H1 (cell line): Measurements from ENCODE around the gene TMEM38A.

Experiments used
- BCL11A ChIP-seq, 2 experiments: IDR thresholded peaks; one replicate each; pipeline ENCODE4 v1.6.1; 2011; ENCODE audit warnings: low read depth in 2 of 2, low read length in 2 of 2, mild to moderate bottlenecking in 2 of 2
- BRCA1 ChIP-seq: IDR thresholded peaks from 2 replicates; pipeline ENCODE4 v1.6.1; 2012; ENCODE audit warnings: low read depth, low read length, improper control_type of control experiment
- EP300 ChIP-seq, 2 experiments: IDR thresholded peaks; 1 replicate in 1 of 2; 2 replicates in 1 of 2; pipeline ENCODE4 v1.6.1; 2011 to 2012; ENCODE audit warnings: low read depth in 2 of 2, low read length in 2 of 2, mild to moderate bottlenecking in 2 of 2, borderline replicate concordance in 1 of 2, inconsistent platforms in 1 of 2, moderate library complexity in 1 of 2
- EZH2 ChIP-seq: fragments of 200-600 bp; sonication (generic); IDR thresholded peaks from 2 replicates; pipeline ENCODE4 v1.7.1; 2012; ENCODE audit warnings: low read depth, mild to moderate bottlenecking, moderate library complexity, low read length, inconsistent platforms; ENCODE audit not compliant: severe bottlenecking
- FOSL1 ChIP-seq: IDR thresholded peaks from 2 replicates; pipeline ENCODE4 v1.6.1; 2011; ENCODE audit warnings: mild to moderate bottlenecking, low read depth, low read length, moderate library complexity; ENCODE audit not compliant: insufficient read depth
- HDAC2 ChIP-seq, 2 experiments: fragments of 300-600 bp in 1 of 2; sonication (generic) in 1 of 2; IDR thresholded peaks; 2 replicates each; pipeline ENCODE4 v1.6.1; 2011 to 2012; ENCODE audit warnings: low read depth in 2 of 2, low read length in 2 of 2, mild to moderate bottlenecking in 2 of 2, moderate library complexity in 2 of 2, borderline replicate concordance in 1 of 2, inconsistent platforms in 1 of 2
- JUND ChIP-seq: IDR thresholded peaks from 2 replicates; pipeline ENCODE4 v1.6.1; 2011; ENCODE audit warnings: mild to moderate bottlenecking, improper control_type of control experiment, low read length
- RAD21 ChIP-seq, 2 experiments: IDR thresholded peaks in 1 of 2; conservative IDR thresholded peaks in 1 of 2; 2 replicates each; pipeline ENCODE4 v1.6.1; 2011; ENCODE audit warnings: low read depth in 2 of 2, low read length in 2 of 2, improper control_type of control experiment in 1 of 2, inconsistent platforms in 1 of 2, mild to moderate bottlenecking in 1 of 2, moderate library complexity in 1 of 2
- SIN3A ChIP-seq, 2 experiments: IDR thresholded peaks in 1 of 2; conservative IDR thresholded peaks in 1 of 2; 2 replicates each; pipeline ENCODE4 v1.6.1; 2011 to 2012; ENCODE audit warnings: low read length in 2 of 2, improper control_type of control experiment in 1 of 2, low read depth in 1 of 2, mild to moderate bottlenecking in 1 of 2
- TAF1 ChIP-seq: IDR thresholded peaks from 2 replicates; pipeline ENCODE4 v1.6.1; 2011; ENCODE audit warnings: mild to moderate bottlenecking, low read depth, low read length
- YY1 ChIP-seq: IDR thresholded peaks from 2 replicates; pipeline ENCODE4 v1.6.1; 2011; ENCODE audit warnings: low read depth, mild to moderate bottlenecking, low read length
- ZNF274 ChIP-seq: IDR thresholded peaks from 2 replicates; pipeline ENCODE4 v1.7.0; 2012; ENCODE audit warnings: low read length, borderline replicate concordance; ENCODE audit errors: extremely low read depth
- TF ChIP-seq, protein P1 (sequence below), 3 experiments: IDR thresholded peaks; 1 replicate in 2 of 3; 2 replicates in 1 of 3; pipeline versions ENCODE4 v1.5.1 to v1.6.1; 2011; ENCODE audit warnings: low read length in 3 of 3, mild to moderate bottlenecking in 3 of 3, inconsistent platforms in 2 of 3, low read depth in 1 of 3, moderate library complexity in 1 of 3; ENCODE audit not compliant: insufficient read depth in 1 of 3; ENCODE audit errors: control extremely low read depth in 1 of 3
- TF ChIP-seq, protein P2 (sequence below): fragments of 300-600 bp; sonication (generic); IDR thresholded peaks from 2 replicates; pipeline ENCODE4 v1.7.1; 2012; ENCODE audit warnings: low read length, moderate library complexity, mild to moderate bottlenecking, inconsistent platforms; ENCODE audit not compliant: insufficient replicate concordance

- TF ChIP-seq, protein P1, sequence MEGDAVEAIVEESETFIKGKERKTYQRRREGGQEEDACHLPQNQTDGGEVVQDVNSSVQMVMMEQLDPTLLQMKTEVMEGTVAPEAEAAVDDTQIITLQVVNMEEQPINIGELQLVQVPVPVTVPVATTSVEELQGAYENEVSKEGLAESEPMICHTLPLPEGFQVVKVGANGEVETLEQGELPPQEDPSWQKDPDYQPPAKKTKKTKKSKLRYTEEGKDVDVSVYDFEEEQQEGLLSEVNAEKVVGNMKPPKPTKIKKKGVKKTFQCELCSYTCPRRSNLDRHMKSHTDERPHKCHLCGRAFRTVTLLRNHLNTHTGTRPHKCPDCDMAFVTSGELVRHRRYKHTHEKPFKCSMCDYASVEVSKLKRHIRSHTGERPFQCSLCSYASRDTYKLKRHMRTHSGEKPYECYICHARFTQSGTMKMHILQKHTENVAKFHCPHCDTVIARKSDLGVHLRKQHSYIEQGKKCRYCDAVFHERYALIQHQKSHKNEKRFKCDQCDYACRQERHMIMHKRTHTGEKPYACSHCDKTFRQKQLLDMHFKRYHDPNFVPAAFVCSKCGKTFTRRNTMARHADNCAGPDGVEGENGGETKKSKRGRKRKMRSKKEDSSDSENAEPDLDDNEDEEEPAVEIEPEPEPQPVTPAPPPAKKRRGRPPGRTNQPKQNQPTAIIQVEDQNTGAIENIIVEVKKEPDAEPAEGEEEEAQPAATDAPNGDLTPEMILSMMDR (IDR thresholded peaks at IDR 0.05; ENCODE audit: control extremely low read depth in 1 of 3, insufficient read depth in 1 of 3, low read depth in 1 of 3, low read length in 3 of 3) = no peak
- TF ChIP-seq JUND (no peak), TAF1 (no peak), BRCA1 (no peak), RAD21 (IDR thresholded peaks at IDR 0.05 in 1 of 2, conservative IDR thresholded peaks at IDR 0.05 in 1 of 2; ENCODE audit: low read depth in 2 of 2, low read length in 2 of 2) (no peak), HDAC2 (IDR thresholded peaks at IDR 0.05; ENCODE audit: borderline replicate concordance in 1 of 2, low read depth in 2 of 2, low read length in 2 of 2) (no peak), SIN3A (conservative IDR thresholded peaks at IDR 0.05 in 1 of 2, IDR thresholded peaks at IDR 0.05 in 1 of 2; ENCODE audit: low read depth in 1 of 2, low read length in 2 of 2) (no peak), YY1 (no peak), FOSL1 (no peak), BCL11A (IDR thresholded peaks at IDR 0.05; ENCODE audit: low read depth in 2 of 2, low read length in 2 of 2) (no peak), EZH2 (no peak), EP300 (IDR thresholded peaks at IDR 0.05; ENCODE audit: borderline replicate concordance in 1 of 2, low read depth in 2 of 2, low read length in 2 of 2) (no peak), ZNF274 (no peak)
- TF ChIP-seq, protein P2, sequence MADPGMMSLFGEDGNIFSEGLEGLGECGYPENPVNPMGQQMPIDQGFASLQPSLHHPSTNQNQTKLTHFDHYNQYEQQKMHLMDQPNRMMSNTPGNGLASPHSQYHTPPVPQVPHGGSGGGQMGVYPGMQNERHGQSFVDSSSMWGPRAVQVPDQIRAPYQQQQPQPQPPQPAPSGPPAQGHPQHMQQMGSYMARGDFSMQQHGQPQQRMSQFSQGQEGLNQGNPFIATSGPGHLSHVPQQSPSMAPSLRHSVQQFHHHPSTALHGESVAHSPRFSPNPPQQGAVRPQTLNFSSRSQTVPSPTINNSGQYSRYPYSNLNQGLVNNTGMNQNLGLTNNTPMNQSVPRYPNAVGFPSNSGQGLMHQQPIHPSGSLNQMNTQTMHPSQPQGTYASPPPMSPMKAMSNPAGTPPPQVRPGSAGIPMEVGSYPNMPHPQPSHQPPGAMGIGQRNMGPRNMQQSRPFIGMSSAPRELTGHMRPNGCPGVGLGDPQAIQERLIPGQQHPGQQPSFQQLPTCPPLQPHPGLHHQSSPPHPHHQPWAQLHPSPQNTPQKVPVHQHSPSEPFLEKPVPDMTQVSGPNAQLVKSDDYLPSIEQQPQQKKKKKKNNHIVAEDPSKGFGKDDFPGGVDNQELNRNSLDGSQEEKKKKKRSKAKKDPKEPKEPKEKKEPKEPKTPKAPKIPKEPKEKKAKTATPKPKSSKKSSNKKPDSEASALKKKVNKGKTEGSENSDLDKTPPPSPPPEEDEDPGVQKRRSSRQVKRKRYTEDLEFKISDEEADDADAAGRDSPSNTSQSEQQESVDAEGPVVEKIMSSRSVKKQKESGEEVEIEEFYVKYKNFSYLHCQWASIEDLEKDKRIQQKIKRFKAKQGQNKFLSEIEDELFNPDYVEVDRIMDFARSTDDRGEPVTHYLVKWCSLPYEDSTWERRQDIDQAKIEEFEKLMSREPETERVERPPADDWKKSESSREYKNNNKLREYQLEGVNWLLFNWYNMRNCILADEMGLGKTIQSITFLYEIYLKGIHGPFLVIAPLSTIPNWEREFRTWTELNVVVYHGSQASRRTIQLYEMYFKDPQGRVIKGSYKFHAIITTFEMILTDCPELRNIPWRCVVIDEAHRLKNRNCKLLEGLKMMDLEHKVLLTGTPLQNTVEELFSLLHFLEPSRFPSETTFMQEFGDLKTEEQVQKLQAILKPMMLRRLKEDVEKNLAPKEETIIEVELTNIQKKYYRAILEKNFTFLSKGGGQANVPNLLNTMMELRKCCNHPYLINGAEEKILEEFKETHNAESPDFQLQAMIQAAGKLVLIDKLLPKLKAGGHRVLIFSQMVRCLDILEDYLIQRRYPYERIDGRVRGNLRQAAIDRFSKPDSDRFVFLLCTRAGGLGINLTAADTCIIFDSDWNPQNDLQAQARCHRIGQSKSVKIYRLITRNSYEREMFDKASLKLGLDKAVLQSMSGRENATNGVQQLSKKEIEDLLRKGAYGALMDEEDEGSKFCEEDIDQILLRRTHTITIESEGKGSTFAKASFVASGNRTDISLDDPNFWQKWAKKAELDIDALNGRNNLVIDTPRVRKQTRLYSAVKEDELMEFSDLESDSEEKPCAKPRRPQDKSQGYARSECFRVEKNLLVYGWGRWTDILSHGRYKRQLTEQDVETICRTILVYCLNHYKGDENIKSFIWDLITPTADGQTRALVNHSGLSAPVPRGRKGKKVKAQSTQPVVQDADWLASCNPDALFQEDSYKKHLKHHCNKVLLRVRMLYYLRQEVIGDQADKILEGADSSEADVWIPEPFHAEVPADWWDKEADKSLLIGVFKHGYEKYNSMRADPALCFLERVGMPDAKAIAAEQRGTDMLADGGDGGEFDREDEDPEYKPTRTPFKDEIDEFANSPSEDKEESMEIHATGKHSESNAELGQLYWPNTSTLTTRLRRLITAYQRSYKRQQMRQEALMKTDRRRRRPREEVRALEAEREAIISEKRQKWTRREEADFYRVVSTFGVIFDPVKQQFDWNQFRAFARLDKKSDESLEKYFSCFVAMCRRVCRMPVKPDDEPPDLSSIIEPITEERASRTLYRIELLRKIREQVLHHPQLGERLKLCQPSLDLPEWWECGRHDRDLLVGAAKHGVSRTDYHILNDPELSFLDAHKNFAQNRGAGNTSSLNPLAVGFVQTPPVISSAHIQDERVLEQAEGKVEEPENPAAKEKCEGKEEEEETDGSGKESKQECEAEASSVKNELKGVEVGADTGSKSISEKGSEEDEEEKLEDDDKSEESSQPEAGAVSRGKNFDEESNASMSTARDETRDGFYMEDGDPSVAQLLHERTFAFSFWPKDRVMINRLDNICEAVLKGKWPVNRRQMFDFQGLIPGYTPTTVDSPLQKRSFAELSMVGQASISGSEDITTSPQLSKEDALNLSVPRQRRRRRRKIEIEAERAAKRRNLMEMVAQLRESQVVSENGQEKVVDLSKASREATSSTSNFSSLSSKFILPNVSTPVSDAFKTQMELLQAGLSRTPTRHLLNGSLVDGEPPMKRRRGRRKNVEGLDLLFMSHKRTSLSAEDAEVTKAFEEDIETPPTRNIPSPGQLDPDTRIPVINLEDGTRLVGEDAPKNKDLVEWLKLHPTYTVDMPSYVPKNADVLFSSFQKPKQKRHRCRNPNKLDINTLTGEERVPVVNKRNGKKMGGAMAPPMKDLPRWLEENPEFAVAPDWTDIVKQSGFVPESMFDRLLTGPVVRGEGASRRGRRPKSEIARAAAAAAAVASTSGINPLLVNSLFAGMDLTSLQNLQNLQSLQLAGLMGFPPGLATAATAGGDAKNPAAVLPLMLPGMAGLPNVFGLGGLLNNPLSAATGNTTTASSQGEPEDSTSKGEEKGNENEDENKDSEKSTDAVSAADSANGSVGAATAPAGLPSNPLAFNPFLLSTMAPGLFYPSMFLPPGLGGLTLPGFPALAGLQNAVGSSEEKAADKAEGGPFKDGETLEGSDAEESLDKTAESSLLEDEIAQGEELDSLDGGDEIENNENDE = no peak
Observed at GRCh38 chr19:16668176-16668575, 7.2 kb downstream of the TMEM38A start.
